K562 (cell line): ENCODE measurements around the gene VDR. TPM values are rescaled to one million over a fixed set of nuclear protein-coding genes. Genes with fewer than 3 reads are reported as not detected.

Experiments
- ATAC-seq: fragments of 200-7000 bp; cut with Tn5 transposase; 3 replicates; pipeline ENCODE4 v1.9.1; 2020; ENCODE audit warnings: moderate library complexity
- BruUV-seq: library from RNA; stranded (reverse); fragments of 400-500 nt; replicated peaks from 2 replicates; lab custom pipeline; 2021; lab: Mats Ljungman, UMichigan
- CTCF ChIA-PET: fragments of 300-600 bp; formaldehyde crosslinking; extraction: SDS; loops from one replicate; lab custom pipeline; 2021; ENCODE audit warnings: low intra/inter-chr PET ratio; lab: Yijun Ruan, JAX
- POLR2A ChIA-PET: fragments of 300-600, 350-650 bp; sonication (Branson Sonifier 250); formaldehyde crosslinking; extraction: SDS; loops from one replicate; lab custom pipeline; 2021; ENCODE audit warnings: antibody characterized with exemption, inconsistent platforms; lab: Yijun Ruan, JAX
- DNase-seq, 4 experiments: peaks; one replicate each; pipeline versions ENCODE4 v3.0.0 to v3.0.0-alpha.2; 2011 to 2018; ENCODE audit warnings: low spot score in 3 of 4, mixed read lengths in 3 of 4; ENCODE audit errors: extremely low read depth in 1 of 4
- FAIRE-seq: peaks from 2 replicates; lab custom pipeline; 2011; peaks lifted over from hg19 to GRCh38; lab: Jason Lieb, UNC
- H2AFZ ChIP-seq: 2 replicates; pipeline ENCODE4 v1.6.0; 2011; ENCODE audit warnings: low read depth, low read length, control low read depth, inconsistent platforms
- H3K27ac ChIP-seq: fragments of 200-600 bp; 3 replicates; pipeline ENCODE4 v1.8.0; 2011; ENCODE audit warnings: low read depth, mild to moderate bottlenecking, control low read depth, inconsistent platforms, low read length, moderate library complexity, mixed read lengths; ENCODE audit errors: extremely low read depth
- H3K27me3 ChIP-seq, 2 experiments: fragments of 300-600 bp in 1 of 2; 2 replicates in 1 of 2; 3 replicates in 1 of 2; pipeline versions ENCODE4 v1.6.0 to v1.8.0; 2011; ENCODE audit warnings: inconsistent platforms in 2 of 2, low read length in 2 of 2, mild to moderate bottlenecking in 1 of 2, mixed read lengths in 1 of 2, moderate library complexity in 1 of 2; ENCODE audit not compliant: control insufficient read depth in 2 of 2, insufficient read depth in 2 of 2
- H3K36me3 ChIP-seq: fragments of 300-600 bp; 3 replicates; pipeline ENCODE4 v1.8.0; 2011; ENCODE audit warnings: mild to moderate bottlenecking, low read length, inconsistent platforms; ENCODE audit not compliant: control insufficient read depth, insufficient read depth
- H3K4me1 ChIP-seq, 2 experiments: fragments of 200-600 bp in 1 of 2; replicated peaks in 1 of 2; 2 replicates in 1 of 2; 3 replicates in 1 of 2; pipeline versions ENCODE4 v1.5.1 to v1.8.0; 2011; ENCODE audit warnings: inconsistent platforms in 2 of 2, low read length in 2 of 2, mild to moderate bottlenecking in 1 of 2, mixed read lengths in 1 of 2, moderate library complexity in 1 of 2; ENCODE audit not compliant: control insufficient read depth in 2 of 2, insufficient read depth in 2 of 2
- H3K4me2 ChIP-seq: 2 replicates; pipeline ENCODE4 v1.6.1; 2011; ENCODE audit warnings: low read length, control low read depth, inconsistent platforms, mixed read lengths; ENCODE audit not compliant: insufficient read depth
- H3K4me3 ChIP-seq: fragments of 200-600 bp; sonication (generic), shearing (Covaris generic); 2 replicates; pipeline ENCODE4 v1.5.1; 2016; ENCODE audit warnings: control low read depth, inconsistent platforms
- H3K79me2 ChIP-seq: fragments of 200-600 bp; 3 replicates; pipeline ENCODE4 v1.8.0; 2011; ENCODE audit warnings: low read length, inconsistent platforms; ENCODE audit not compliant: control insufficient read depth, insufficient read depth
- H3K9ac ChIP-seq, 2 experiments: 2 replicates each; pipeline versions ENCODE4 v1.6.0 to v1.6.1; 2011; ENCODE audit warnings: low read depth in 2 of 2, low read length in 2 of 2, control low read depth in 1 of 2, inconsistent platforms in 1 of 2, mild to moderate bottlenecking in 1 of 2, mixed read lengths in 1 of 2; ENCODE audit not compliant: insufficient read depth in 1 of 2
- H3K9me1 ChIP-seq: one replicate; pipeline ENCODE4 v1.6.0; 2011; ENCODE audit warnings: inconsistent platforms, mild to moderate bottlenecking, low read length, moderate library complexity; ENCODE audit not compliant: control insufficient read depth, insufficient read depth
- H3K9me3 ChIP-seq: replicated peaks from 2 replicates; pipeline ENCODE4 v1.5.1; 2011; ENCODE audit warnings: low read depth, low read length, inconsistent platforms; ENCODE audit not compliant: control insufficient read depth, insufficient read depth
- H4K20me1 ChIP-seq: replicated peaks from 2 replicates; pipeline ENCODE4 v1.6.1; 2011; ENCODE audit warnings: low read length, inconsistent platforms, mixed read lengths; ENCODE audit not compliant: control insufficient read depth, insufficient read depth
- FOXP1 ChIP-seq: sonication (generic); formaldehyde crosslinking; IDR thresholded peaks from 2 replicates; pipeline ENCODE4 v1.8.0; 2022; ENCODE audit warnings: mild to moderate bottlenecking, missing genetic modification reagents
- KDM5B ChIP-seq: fragments of 200-600 bp; sonication (generic); IDR thresholded peaks from 2 replicates; pipeline ENCODE4 v1.6.1; 2012; ENCODE audit warnings: low read depth, mild to moderate bottlenecking, moderate library complexity, low read length, control low read depth, inconsistent platforms; ENCODE audit not compliant: insufficient replicate concordance
- MXI1 ChIP-seq: IDR thresholded peaks from 2 replicates; pipeline ENCODE4 v1.6.1; 2011; ENCODE audit warnings: low read depth, mild to moderate bottlenecking, improper control_type of control experiment, low read length
- XRCC3 ChIP-seq: fragments of 450-650 bp; IDR thresholded peaks from 2 replicates; pipeline ENCODE4 v1.6.1; 2017; ENCODE audit warnings: mild to moderate bottlenecking, moderate library complexity
- WGBS: fragments of 100-300 bp; shearing (Covaris generic); methylation state at CpG from one replicate; pipeline ENCODE4 v1.1.6; 2016; ENCODE audit warnings: low coverage, mixed read lengths; ENCODE audit not compliant: insufficient coverage; ENCODE audit errors: missing lambda C conversion rate; 5-methylcytosine and 5-hydroxymethylcytosine counted together
- in situ Hi-C: fragments of 300-500 bp; cut with MboI; formaldehyde crosslinking; loops from 4 replicates; pipeline ENCODE4 v1.15.0; 2018; ENCODE audit warnings: inconsistent platforms, mixed read lengths
- intact Hi-C: fragments of 100-400 bp; cut with micrococcal nuclease; formaldehyde crosslinking; loops from 2 replicates; pipeline ENCODE4 v1.14.2; 2022
- polyA plus RNA-seq, 8 experiments: library from polyadenylated mRNA; depleted of rRNA in 4 of 8; stranded (reverse) in 5 of 8; unstranded in 3 of 8; fragments of >200 nt; fragmentation: Nextera tagmentation in 2 of 8; fragmentation: Illumina TruSeq in 1 of 8; extraction: Ambion mirVana in 2 of 8; extraction: Trizol in 1 of 8; gene quantifications; 2 replicates each; pipeline versions ENCODE4 v1.2.1 to v1.2.3, GENCODE V29; 2011 to 2014; ENCODE audit warnings: inconsistent platforms in 1 of 8, missing spikeins in 1 of 8
- total RNA-seq, 7 experiments: library from RNA; depleted of rRNA in 6 of 7; stranded (reverse); fragments of >200 nt in 6 of 7; fragmentation: Illumina TruSeq in 2 of 7; extraction: Trizol in 2 of 7; gene quantifications; 2 replicates each; pipeline versions ENCODE4 v1.2.1 to v1.2.3, GENCODE V29; 2011 to 2021; ENCODE audit warnings: low replicate concordance in 1 of 7

VDR gene
- total and polyA plus RNA-seq, 9 of the 15 experiments (the other 6 are each of a cell fraction or from before 2014, with no cell fraction given) = 0.61 to 4.8 (median 2.0) TPM

DNA sequence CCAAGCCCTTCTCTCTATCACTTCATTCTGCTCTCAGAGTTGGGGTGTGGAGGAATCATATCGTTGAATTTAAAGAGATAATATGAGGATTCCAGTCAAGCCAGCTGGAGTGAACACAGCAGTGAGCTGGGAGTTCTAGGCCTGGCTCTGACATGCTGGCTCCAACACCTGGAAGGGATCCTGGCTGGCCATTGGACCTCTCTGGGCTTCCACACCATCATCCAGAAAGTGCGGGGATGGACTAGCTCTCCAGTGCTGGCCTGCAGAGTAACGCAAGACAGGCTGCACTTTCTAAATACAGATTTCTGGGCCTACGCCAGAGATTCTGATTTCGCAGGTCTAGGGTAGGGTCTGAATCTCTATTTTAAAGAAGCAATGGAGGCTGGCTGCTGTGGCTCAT lies 50.3 kb downstream of the VDR start:
- 70% methylated on average over 5 of the region's 5 CpGs for WGBS
- POLR2A ChIA-PET = no interaction called here
- Histone ChIP-seq H2AFZ (no peak overlapping the region), H3K27ac (no peak overlapping the region), H3K4me1 (peaks cover 8 to 22% of the 10 kb centered on the region in 2 experiments; a peak in 4 of 5 replicates), H3K4me2 (no peak overlapping the region), H3K79me2 (no peaks in the 10 kb centered on the region), H3K9me3 (no peaks in the 10 kb centered on the region), H3K36me3 (no peaks in the 10 kb centered on the region), H4K20me1 (0 out of 2 replicates have a peak, but pooled peaks cover 5% of the 10 kb centered on the region), H3K9me1 (no peaks in the 10 kb centered on the region), H3K4me3 (no peak overlapping the region), H3K9ac (no peak overlapping the region), H3K27me3 (peaks cover 0 to 9% of the 10 kb centered on the region in 2 experiments; a peak in 1 of 5 replicates)
- CTCF ChIA-PET = no interaction called here
- in situ Hi-C loops (no loop called here), intact Hi-C loops (no loop called here)
- DNase-seq (no peak), FAIRE-seq (no peak), ATAC-seq (no peak)
- no peak for TF ChIP-seq MXI1
- no TSS peak for BruUV-seq

- Histone ChIP-seq H3K4me1 (peaks cover 5 to 22% of the 10 kb centered on the region in 2 experiments; a peak in 3 of 5 replicates), H3K36me3 (no peaks in the 10 kb centered on the region), H4K20me1 (0 out of 2 replicates have a peak, but pooled peaks cover 5% of the 10 kb centered on the region), H3K9me1 (no peaks in the 10 kb centered on the region), H3K27me3 (no peaks in the 10 kb centered on the region), H3K9ac (no peak overlapping the region), H3K9me3 (no peaks in the 10 kb centered on the region), H3K79me2 (no peaks in the 10 kb centered on the region), H3K4me2 (no peak overlapping the region), H3K27ac (no peak overlapping the region), H3K4me3 (no peak overlapping the region), H2AFZ (no peak overlapping the region; the same call in 1 of the 2 replicates)
- DNase-seq = no peak
- POLR2A ChIA-PET = interaction anchor here (0.6 to 0.8 kb wide), 3 partner anchors 18 to 124 kb away, joined by 3 read pairs; no protein-coding TSS in a partner anchor
- BruUV-seq = no TSS peak
- TF ChIP-seq FOXP1 (CRISPR knock-in tag) (0 out of 2 replicates have a peak, but pooled peaks have one; percentile 0), KDM5B (no peak), XRCC3 (no peak)
- CTCF ChIA-PET = no interaction called here
- FAIRE-seq = no peak
- 27% methylated on average over 8 of the region's 10 CpGs for WGBS
- intact Hi-C loops (no loop called here), in situ Hi-C loops (no loop called here)
- ATAC-seq = no peak
Measured at GRCh38 chr12:47852096-47852571, 52.7 kb downstream of the VDR start.
